Thyroid gland (tissue), 4 donors: ENCODE measurements around the gene OTUD7B. TPM values are rescaled to one million over a fixed set of nuclear protein-coding genes. Genes with fewer than 3 reads are reported as not detected.
A peak's percentile ranks its signal among the peaks of the same experiment; 100 is the strongest.

Experiments
- DNase-seq, 2 donors: peaks; one replicate each; pipeline ENCODE4 v3.0.0-alpha.2; 2019
- H3K27ac ChIP-seq, 3 donors: fragments of 200-600 bp; sonication (generic); 1 replicate in 2 of 3; 2 replicates in 1 of 3; pipeline ENCODE4 v1.5.1; 2016 to 2019; ENCODE audit warnings: mild to moderate bottlenecking in 1 of 3, moderate library complexity in 1 of 3
- H3K27me3 ChIP-seq: fragments of 200-600 bp; sonication (generic); one replicate; pipeline ENCODE4 v1.5.1; 2019
- H3K36me3 ChIP-seq, 2 donors: fragments of 200-600 bp; sonication (generic); one replicate each; pipeline ENCODE4 v1.5.1; 2016 to 2019
- H3K4me1 ChIP-seq, 2 donors: fragments of 200-600 bp; sonication (generic); one replicate each; pipeline ENCODE4 v1.5.1; 2017 to 2019
- H3K4me3 ChIP-seq, 3 donors: fragments of 200-600 bp; sonication (generic); replicated peaks in 1 of 3; 1 replicate in 2 of 3; 2 replicates in 1 of 3; pipeline ENCODE4 v1.5.1; 2016; ENCODE audit warnings: mild to moderate bottlenecking in 1 of 3
- H3K9me3 ChIP-seq: fragments of 200-600 bp; sonication (generic); one replicate; pipeline ENCODE4 v1.5.1; 2017
- CTCF ChIP-seq, 6 experiments: fragments of 200-600 bp in 3 of 6; fragments of 450-650 bp in 3 of 6; sonication (generic) in 3 of 6; IDR thresholded peaks; one replicate each; pipeline ENCODE4 v1.5.1; 2016 to 2019; ENCODE audit warnings: antibody characterized with exemption in 6 of 6, mild to moderate bottlenecking in 2 of 6, inconsistent platforms in 1 of 6, moderate library complexity in 1 of 6
- POLR2A ChIP-seq, 2 donors: fragments of 450-650 bp; IDR thresholded peaks; one replicate each; pipeline ENCODE4 v1.6.1; 2017; ENCODE audit warnings: antibody characterized with exemption in 2 of 2, mild to moderate bottlenecking in 2 of 2, moderate library complexity in 1 of 2
- WGBS, 2 donors: methylation state at CpG; one replicate each; pipeline ENCODE4 v1.1.5; 2017; 5-methylcytosine and 5-hydroxymethylcytosine counted together
- intact Hi-C: fragments of 100-400 bp; cut with DNase I; formaldehyde crosslinking; loops from one replicate; pipeline ENCODE4 v1.15.1; 2023
- total RNA-seq, 4 donors: library from RNA; depleted of rRNA; stranded (reverse); fragments of >200 nt; gene quantifications; one replicate each; pipeline ENCODE4 v1.2.3, GENCODE V29; 2016

OTUD7B gene
- total RNA-seq, 4 donors from 2014 or later = 15.9 to 39.2 (median 23.2) TPM

DNA sequence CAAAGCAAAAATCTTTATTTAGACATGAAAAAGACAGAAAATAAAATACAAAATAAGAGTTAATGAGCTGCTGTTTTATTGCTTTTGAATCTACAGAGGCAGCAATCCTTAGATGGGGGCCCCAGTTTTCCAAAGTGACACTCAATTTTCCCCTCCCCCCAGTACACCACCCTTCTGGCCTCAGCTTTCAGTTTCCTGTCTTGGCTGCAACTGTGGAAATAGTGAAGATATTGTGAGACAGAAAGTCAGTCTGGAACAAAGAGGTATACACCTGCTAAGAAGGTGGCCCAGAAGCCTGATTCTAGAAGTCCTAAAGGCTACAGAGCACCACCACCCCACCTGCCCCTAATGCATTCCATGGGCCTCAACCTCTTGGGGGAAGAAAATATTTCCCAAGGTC, 72.8 kb downstream of the OTUD7B start:
- no peak for DNase-seq
- intact Hi-C loops = no loop called here
- Histone ChIP-seq H3K27ac (no peak overlapping the region), H3K36me3 (no peaks in the 10 kb centered on the region), H3K4me3 (no peak overlapping the region), H3K9me3 (no peaks in the 10 kb centered on the region), H3K27me3 (no peaks in the 10 kb centered on the region), H3K4me1 (peaks cover 13 to 27% of the 10 kb centered on the region in 2 donors)
- TF ChIP-seq POLR2A (IDR thresholded peaks at IDR 0.05) (no peak), CTCF (IDR thresholded peaks at IDR 0.05) (no peak)

DNA sequence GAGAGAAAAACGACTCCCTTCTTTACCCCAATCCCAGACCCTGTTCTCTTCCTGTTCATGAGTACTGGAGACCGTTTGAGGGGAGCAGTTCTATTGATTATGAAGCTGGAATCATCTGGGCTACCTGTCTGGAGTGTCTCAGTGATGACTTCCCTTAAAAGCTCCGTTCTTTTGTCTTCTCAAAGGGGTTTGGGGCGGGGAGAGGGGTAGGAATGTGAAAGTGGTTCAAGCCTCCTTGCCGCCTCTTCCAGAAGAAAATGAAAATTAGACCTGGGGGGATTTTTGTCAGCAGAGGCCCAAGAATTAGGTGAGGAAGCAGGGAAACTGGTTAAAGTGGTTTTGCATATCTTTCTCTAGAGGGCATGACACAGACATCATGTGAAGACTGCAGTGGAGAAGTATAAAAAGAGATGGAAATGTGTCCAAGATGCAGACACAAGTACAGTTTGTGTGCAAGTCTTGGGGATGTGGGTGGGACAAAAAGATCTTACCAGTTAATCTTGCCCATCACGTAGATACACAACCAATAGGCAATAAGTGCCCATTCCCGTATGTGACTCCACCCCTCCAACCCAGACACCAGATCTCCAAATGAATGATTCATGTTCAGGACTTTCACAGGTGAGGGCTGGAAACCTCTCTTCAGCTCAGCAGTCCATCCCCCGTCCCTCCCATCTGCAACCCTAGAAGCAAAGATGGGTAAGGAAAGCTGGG, 73.4 kb downstream of the OTUD7B start:
- intact Hi-C loops = no loop called here
- Histone ChIP-seq H3K9me3 (no peaks in the 10 kb centered on the region), H3K4me1 (peaks cover 13 to 27% of the 10 kb centered on the region in 2 donors), H3K27ac (no peak overlapping the region), H3K4me3 (peak overlapping the region in 1 of 3 donors; percentile 32), H3K36me3 (no peaks in the 10 kb centered on the region), H3K27me3 (no peaks in the 10 kb centered on the region)
- DNase-seq = peak; percentile 28 to 46
- TF ChIP-seq CTCF (IDR thresholded peaks at IDR 0.05) = no peak
- peak in 1 of 2 donors; percentile 5 for TF ChIP-seq POLR2A (IDR thresholded peaks at IDR 0.05)
- 10 to 14% methylated on average over 8 of the region's 8 CpGs for WGBS, 2 donors

DNA sequence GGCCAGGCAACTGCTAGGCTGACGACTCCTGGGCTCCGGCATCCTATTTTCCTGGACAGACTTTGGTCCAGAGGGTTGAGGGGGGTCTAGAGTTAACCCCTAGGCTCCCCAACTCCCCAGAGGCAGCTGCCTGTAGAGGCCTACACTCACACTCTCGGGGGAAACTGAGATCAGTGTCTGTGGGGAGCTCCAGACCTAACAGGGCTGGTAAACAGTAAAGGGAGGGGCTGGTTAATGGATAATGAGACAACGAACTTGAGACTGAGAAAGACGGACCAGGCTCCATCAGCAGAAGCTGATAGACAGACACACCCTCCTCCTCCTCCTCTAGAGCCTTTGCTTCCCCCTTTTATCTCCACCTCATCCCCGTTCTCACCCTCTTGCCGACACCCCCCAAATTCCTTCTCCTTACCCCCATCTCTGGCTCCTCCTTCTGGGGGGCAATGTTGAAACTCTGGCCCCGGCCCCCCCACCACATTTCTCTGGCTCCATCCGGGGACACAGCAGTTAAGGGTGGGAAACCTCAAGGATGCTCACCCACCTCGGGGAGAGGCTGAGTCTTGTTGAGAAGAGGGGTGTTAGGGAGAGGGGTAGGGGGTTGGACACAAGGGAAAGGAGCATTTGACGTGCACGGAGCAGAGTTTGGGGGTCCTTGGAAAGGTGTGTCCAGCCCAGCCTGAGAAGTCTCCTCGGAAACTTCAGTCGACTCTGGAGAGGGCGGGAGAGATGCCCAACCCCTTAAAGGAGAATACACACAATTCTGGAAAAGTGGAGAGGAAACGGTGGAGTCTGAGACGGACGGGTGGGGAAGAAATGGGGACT, 74.1 kb downstream of the OTUD7B start, which contains the start of gene MTMR11:
Gene MTMR11, minus strand, starts transcription at position 710 of the 822 bp plus-strand sequence. Its CDS starts 232 bp downstream, at position 478.
- Histone ChIP-seq H3K27ac (no peak within 1 kb of the TSS), H3K27me3 (no peaks in the 10 kb centered on the region), H3K4me1 (peaks cover 13 to 27% of the 10 kb centered on the region in 2 donors), H3K4me3 (peak within 1 kb of the TSS in 2 of 3 donors; percentile 20 to 32), H3K9me3 (no peaks in the 10 kb centered on the region), H3K36me3 (no peaks in the 10 kb centered on the region)
- 17 to 19% methylated on average over 18 of the region's 18 CpGs for WGBS, 2 donors
- no peak for TF ChIP-seq CTCF (IDR thresholded peaks at IDR 0.05)
- TF ChIP-seq POLR2A (IDR thresholded peaks at IDR 0.05) = no peak
- intact Hi-C loops = no loop called here
- DNase-seq = peak; percentile 37 to 42

DNA sequence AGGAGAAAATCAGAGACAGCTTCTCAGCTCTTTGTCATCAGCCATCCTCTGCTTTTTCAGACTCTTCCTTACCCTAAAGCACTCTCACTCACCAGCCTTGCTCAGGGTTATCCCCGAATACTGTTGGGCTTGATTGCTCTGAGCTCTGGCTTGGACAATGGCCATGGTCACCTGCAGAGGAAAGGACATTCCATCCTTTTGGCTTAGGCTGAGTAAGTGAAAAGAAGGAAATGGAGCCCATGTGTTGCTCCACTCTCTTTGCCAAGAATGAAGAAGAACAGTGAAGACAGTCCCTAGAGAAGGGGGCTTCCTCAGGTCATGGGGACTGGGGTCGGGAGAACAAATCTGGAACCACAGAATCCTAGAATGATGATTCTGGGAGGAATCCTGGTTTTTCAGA, 76.2 kb downstream of the OTUD7B start:
- no peak overlapping the region for H3K4me3 ChIP-seq
- 51 to 65% methylated on average over 2 of the region's 2 CpGs for WGBS, 2 donors
- H3K9me3 ChIP-seq = no peaks in the 10 kb centered on the region
- no peaks in the 10 kb centered on the region for H3K27me3 ChIP-seq
- peaks cover 10 to 23% of the 10 kb centered on the region in 2 donors for H3K4me1 ChIP-seq
- H3K36me3 ChIP-seq = no peaks in the 10 kb centered on the region
- no peak for DNase-seq
- TF ChIP-seq POLR2A (IDR thresholded peaks at IDR 0.05) = no peak
- TF ChIP-seq CTCF (IDR thresholded peaks at IDR 0.05) = no peak
- intact Hi-C loops = loop anchor here (5.0 kb wide), 1 partner anchor 37 kb away; the partner anchor contains the start of gene BOLA1
- H3K27ac ChIP-seq = no peak overlapping the region
